NT2/D1 (cell line): ENCODE data around the gene PRKAR2A.
"Not testable (repeated sequence)": the region's sequence is repeated elsewhere in the genome, so short reads cannot be mapped to it uniquely, and the experiment has no call there.

Source experiments
- DNase-seq: peaks from one replicate; pipeline ENCODE4 v3.0.0-alpha.2; 2011; ENCODE audit warnings: low read depth, low spot score
- H3K27me3 ChIP-seq: 2 replicates; pipeline ENCODE4 v1.6.0; 2011; ENCODE audit warnings: mild to moderate bottlenecking; ENCODE audit not compliant: insufficient read length, insufficient read depth
- H3K36me3 ChIP-seq: 2 replicates; pipeline ENCODE4 v1.6.1; 2011; ENCODE audit warnings: mild to moderate bottlenecking, low read length, mixed read lengths; ENCODE audit not compliant: insufficient read depth, insufficient read length
- H3K4me1 ChIP-seq: 2 replicates; pipeline ENCODE4 v1.5.1; 2011; ENCODE audit not compliant: insufficient read depth, insufficient read length
- H3K4me3 ChIP-seq: 2 replicates; pipeline ENCODE4 v1.5.1; 2011; ENCODE audit warnings: low read depth; ENCODE audit not compliant: insufficient read length
- H3K9ac ChIP-seq: 2 replicates; pipeline ENCODE4 v1.6.0; 2011; ENCODE audit warnings: low read depth; ENCODE audit not compliant: insufficient read length
- H3K9me3 ChIP-seq: 2 replicates; pipeline ENCODE4 v1.5.1; 2011; ENCODE audit warnings: mild to moderate bottlenecking, low read length; ENCODE audit not compliant: insufficient read depth
- SUZ12 ChIP-seq: IDR thresholded peaks from 2 replicates; pipeline ENCODE4 v1.6.1; 2011; ENCODE audit not compliant: insufficient read length, insufficient read depth; ENCODE audit errors: extremely low read depth
- YY1 ChIP-seq: IDR thresholded peaks from 2 replicates; pipeline ENCODE4 v1.6.1; 2011; ENCODE audit not compliant: insufficient read length, insufficient read depth
- ZNF274 ChIP-seq: IDR thresholded peaks from 2 replicates; pipeline ENCODE4 v1.6.1; 2011; ENCODE audit warnings: mild to moderate bottlenecking, low read depth, low read length

Gene PRKAR2A

DNA sequence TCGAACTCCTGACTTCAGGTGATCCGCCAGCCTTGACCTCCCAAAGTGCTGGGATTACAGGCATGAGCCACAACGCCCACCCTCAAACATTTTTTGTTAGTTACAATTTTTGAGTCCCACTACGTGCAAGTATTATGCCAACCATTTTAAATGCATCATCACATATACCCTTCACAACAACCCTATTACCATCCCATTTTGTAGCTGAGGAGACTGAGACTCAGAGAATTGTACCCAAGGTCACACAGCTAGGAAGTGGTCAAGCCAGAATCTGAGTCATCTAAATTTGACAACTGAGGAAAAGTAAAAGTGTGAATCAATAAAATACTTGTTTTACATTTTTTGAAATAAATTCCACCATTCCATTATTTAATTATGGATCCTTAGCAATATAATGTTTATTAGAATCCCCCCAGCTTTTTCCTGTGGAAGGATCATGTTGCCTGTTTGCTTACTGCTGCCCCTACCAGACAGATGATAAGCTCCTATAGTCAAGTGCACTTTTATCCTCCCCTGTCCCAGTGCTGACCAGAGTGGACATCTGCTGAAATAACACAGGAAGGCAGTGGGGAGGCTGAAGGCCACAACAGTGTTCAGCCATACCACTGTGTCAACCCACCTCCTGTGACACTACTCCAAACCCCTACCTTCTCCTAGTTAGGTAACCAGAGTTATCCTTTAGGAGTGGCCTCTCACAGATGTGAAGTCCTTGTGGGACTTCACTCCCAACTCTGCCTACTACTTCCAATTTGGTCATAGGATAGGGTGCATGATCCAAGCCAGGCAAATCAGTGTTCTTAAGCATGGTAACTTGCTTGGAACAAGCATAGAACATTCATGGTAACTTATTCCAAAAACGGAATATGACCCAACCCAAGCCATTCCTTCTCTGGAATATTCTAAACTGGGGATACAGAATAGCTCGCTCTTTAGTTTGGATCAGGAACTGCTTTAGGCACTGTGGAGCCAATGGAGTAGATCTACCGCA, 28.1 kb downstream of the PRKAR2A start:
- H3K9ac ChIP-seq = no peak overlapping the region
- no peaks in the 10 kb centered on the region for H3K27me3 ChIP-seq
- no peaks in the 10 kb centered on the region for H3K4me1 ChIP-seq
- no peak overlapping the region for H3K4me3 ChIP-seq
- no peak for DNase-seq
- H3K36me3 ChIP-seq = no peaks in the 10 kb centered on the region
- H3K9me3 ChIP-seq = no peaks in the 10 kb centered on the region
- TF ChIP-seq YY1 (no peak), ZNF274 (no peak), SUZ12 (no peak)

- Histone ChIP-seq H3K27me3 (no peaks in the 10 kb centered on the region), H3K4me3 (no peak overlapping the region), H3K9me3 (no peaks in the 10 kb centered on the region), H3K4me1 (no peaks in the 10 kb centered on the region), H3K36me3 (no peaks in the 10 kb centered on the region), H3K9ac (no peak overlapping the region)
- no peak for TF ChIP-seq ZNF274
- TF ChIP-seq YY1 = no peak
- no peak for TF ChIP-seq SUZ12
- DNase-seq = no peak
Observed at GRCh38 chr3:48811524-48811923, 36.1 kb downstream of the PRKAR2A start.

GRCh38 chr3:48804930-48805329, 42.7 kb downstream of the PRKAR2A start:
- no peaks in the 10 kb centered on the region for H3K27me3 ChIP-seq
- H3K9me3 ChIP-seq = no peaks in the 10 kb centered on the region
- H3K4me3 ChIP-seq = no peak overlapping the region
- no peaks in the 10 kb centered on the region for H3K36me3 ChIP-seq
- no peaks in the 10 kb centered on the region for H3K4me1 ChIP-seq
- H3K9ac ChIP-seq = no peak overlapping the region
- no peak for DNase-seq
- TF ChIP-seq SUZ12 = no peak
- TF ChIP-seq ZNF274 = no peak
- TF ChIP-seq YY1 = no peak

GRCh38 chr3:48800831-48801230, 46.8 kb downstream of the PRKAR2A start:
- not testable (repeated sequence) for H3K27me3 ChIP-seq, DNase-seq, H3K9me3 ChIP-seq

DNA sequence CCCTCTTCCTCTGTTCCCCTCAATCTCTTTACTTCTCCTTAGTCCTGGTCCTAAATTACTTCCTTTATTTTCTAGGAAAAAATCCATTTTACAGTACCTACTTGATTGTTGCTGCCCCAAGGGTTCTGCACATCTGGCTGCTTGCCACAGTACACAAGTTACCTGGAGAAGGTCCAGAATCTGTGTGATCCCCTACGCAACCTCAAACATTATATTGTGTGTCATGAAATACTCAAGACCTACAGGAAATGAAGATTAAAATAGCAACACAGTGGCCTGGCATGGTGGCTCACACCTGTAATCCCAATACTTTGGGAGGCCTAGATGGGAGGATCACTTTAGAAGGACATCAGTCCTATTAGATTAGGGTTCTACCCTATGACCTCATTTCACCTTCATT, 48.7 kb downstream of the PRKAR2A start:
- Histone ChIP-seq H3K36me3 (no peaks in the 10 kb centered on the region), H3K9me3 (no peaks in the 10 kb centered on the region), H3K9ac (no peak overlapping the region), H3K4me3 (no peak overlapping the region), H3K27me3 (no peaks in the 10 kb centered on the region), H3K4me1 (no peaks in the 10 kb centered on the region)
- no peak for DNase-seq
- no peak for TF ChIP-seq ZNF274
- TF ChIP-seq YY1 = no peak
- TF ChIP-seq SUZ12 = no peak

More at GRCh38 chr3:48800831-48801230, 46.8 kb downstream of the PRKAR2A start:
- not testable (repeated sequence) for H3K36me3 ChIP-seq, H3K4me3 ChIP-seq, H3K9ac ChIP-seq, H3K4me1 ChIP-seq

- H3K4me1 ChIP-seq = no peaks in the 10 kb centered on the region
- DNase-seq = no peak
- TF ChIP-seq SUZ12 (no peak), ZNF274 (no peak), YY1 (no peak)
- no peaks in the 10 kb centered on the region for H3K9me3 ChIP-seq
- H3K27me3 ChIP-seq = no peaks in the 10 kb centered on the region
- no peak overlapping the region for H3K4me3 ChIP-seq
- H3K36me3 ChIP-seq = peaks cover 7% of the 10 kb centered on the region
- no peak overlapping the region for H3K9ac ChIP-seq
Observed at GRCh38 chr3:48797626-48798025, 50.0 kb downstream of the PRKAR2A start.

DNA sequence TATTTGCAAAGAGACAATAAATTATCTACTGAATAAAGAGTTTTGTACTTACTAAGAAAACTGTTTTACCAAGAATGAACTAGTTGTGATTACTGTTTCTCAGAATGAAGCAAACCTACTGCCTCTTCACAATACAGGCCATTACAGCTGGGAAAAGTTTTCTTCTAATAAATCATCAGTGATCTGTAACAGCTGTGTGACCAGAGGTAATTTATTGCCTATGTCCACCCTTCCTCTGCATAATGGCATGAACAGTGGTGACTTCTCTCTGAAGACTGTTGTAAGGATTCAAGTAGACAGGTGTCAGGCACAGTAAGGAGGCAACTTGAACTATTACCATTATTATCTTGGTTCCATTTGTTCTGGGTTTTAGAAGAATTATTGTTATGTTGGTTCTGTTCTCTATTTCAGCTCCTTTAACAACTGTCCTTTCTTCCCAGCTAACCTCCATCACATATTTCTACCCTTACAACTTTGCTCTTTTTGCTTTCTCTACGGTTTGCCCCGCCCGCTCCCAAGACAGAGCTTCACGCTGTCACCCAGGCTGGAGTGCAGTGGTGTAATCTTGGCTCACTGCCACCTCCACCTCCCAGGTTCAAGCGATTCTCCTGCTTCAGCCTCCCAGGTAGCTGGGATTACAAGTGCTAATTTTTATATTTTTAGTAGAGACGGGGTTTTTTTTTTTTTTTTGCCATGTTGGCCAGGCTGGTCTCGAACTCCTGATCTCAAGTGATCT, 51.5 kb downstream of the PRKAR2A start:
- DNase-seq = no peak
- Histone ChIP-seq H3K27me3 (no peaks in the 10 kb centered on the region), H3K4me1 (no peaks in the 10 kb centered on the region), H3K9me3 (no peaks in the 10 kb centered on the region), H3K9ac (no peak overlapping the region), H3K4me3 (no peak overlapping the region), H3K36me3 (peaks cover 7% of the 10 kb centered on the region)
- no peak for TF ChIP-seq YY1
- no peak for TF ChIP-seq SUZ12

- not testable (repeated sequence) for DNase-seq, H3K4me3 ChIP-seq, H3K27me3 ChIP-seq, H3K4me1 ChIP-seq, H3K9me3 ChIP-seq, H3K9ac ChIP-seq
- H3K36me3 ChIP-seq = peaks cover 11% of the 10 kb centered on the region
Observed at GRCh38 chr3:48793484-48793883, 54.2 kb downstream of the PRKAR2A start.
